Fibroblast of lung (primary cell): ENCODE data around the gene OTC.

ENCODE experiments used
- CTCF ChIP-seq, 2 donors: IDR thresholded peaks in 1 of 2; conservative IDR thresholded peaks in 1 of 2; 1 replicate in 1 of 2; 2 replicates in 1 of 2; pipeline ENCODE4 v1.5.1; 2011 to 2012; ENCODE audit warnings: low read length in 2 of 2, control low read depth in 1 of 2, inconsistent platforms in 1 of 2, low read depth in 1 of 2, mild to moderate bottlenecking in 1 of 2
- EZH2 ChIP-seq: IDR thresholded peaks from 2 replicates; pipeline ENCODE4 v1.5.1; 2012; ENCODE audit warnings: low read length, control low read depth, mild to moderate bottlenecking; ENCODE audit errors: missing control alignments

GRCh38 chrX:38382663-38383062 is 30.3 kb downstream of the OTC start:
- no peak for TF ChIP-seq CTCF (conservative IDR thresholded peaks at IDR 0.05 in 1 of 2, IDR thresholded peaks at IDR 0.05 in 1 of 2; ENCODE audit: low read depth in 1 of 2, low read length in 2 of 2)
- no peak for TF ChIP-seq EZH2
